SK-N-SH treated with all-trans-retinoic acid at 6 μM for 48 hours (cell line): ENCODE measurements around the gene EHD4.

ENCODE experiments used
- ARNTL ChIP-seq: fragments of 450-650 bp; formaldehyde crosslinking; IDR thresholded peaks from 2 replicates; pipeline ENCODE4 v1.5.0; 2020; ENCODE audit warnings: low read depth, mild to moderate bottlenecking, moderate library complexity, borderline replicate concordance
- CSRNP3 ChIP-seq: fragments of 250-450 bp; sonication (Bioruptor Pico); IDR thresholded peaks from 2 replicates; pipeline ENCODE4 v1.5.1; 2021; ENCODE audit warnings: mild to moderate bottlenecking, moderate library complexity
- GLIS3 ChIP-seq: fragments of 250-450 bp; sonication (Bioruptor Pico); IDR thresholded peaks from 2 replicates; pipeline ENCODE4 v1.5.0; 2020; ENCODE audit warnings: mild to moderate bottlenecking, moderate library complexity
- OSR1 ChIP-seq: fragments of 250-450 bp; sonication (Bioruptor Pico); IDR thresholded peaks from 2 replicates; pipeline ENCODE4 v1.8.0; 2022; ENCODE audit warnings: moderate library complexity, mild to moderate bottlenecking, inconsistent platforms
- PATZ1 ChIP-seq: fragments of 250-450 bp; sonication (Bioruptor Pico); IDR thresholded peaks from 2 replicates; pipeline ENCODE4 v1.8.0; 2020; ENCODE audit warnings: mild to moderate bottlenecking, moderate library complexity, borderline replicate concordance
- POU6F1 ChIP-seq: fragments of 250-450 bp; sonication (Bioruptor Pico); IDR thresholded peaks from 2 replicates; pipeline ENCODE4 v1.8.0; 2021; ENCODE audit warnings: low read depth, mild to moderate bottlenecking, moderate library complexity, borderline replicate concordance
- TCF4 ChIP-seq: fragments of 250-450 bp; sonication (Bioruptor Pico); IDR thresholded peaks from 2 replicates; pipeline ENCODE4 v1.8.0; 2021; ENCODE audit warnings: mild to moderate bottlenecking, moderate library complexity, borderline replicate concordance
- ZFP3 ChIP-seq: fragments of 250-450 bp; sonication (Bioruptor Pico); IDR thresholded peaks from 2 replicates; pipeline ENCODE4 v1.5.0; 2020; ENCODE audit warnings: mild to moderate bottlenecking, moderate library complexity
- ZFP30 ChIP-seq: fragments of 450-650 bp; formaldehyde crosslinking; IDR thresholded peaks from 2 replicates; pipeline ENCODE4 v1.5.0; 2022; ENCODE audit warnings: mild to moderate bottlenecking, moderate library complexity
- ZNF565 ChIP-seq: fragments of 450-650 bp; formaldehyde crosslinking; conservative IDR thresholded peaks from 2 replicates; pipeline ENCODE4 v1.5.0; 2020; ENCODE audit warnings: low read depth, mild to moderate bottlenecking, moderate library complexity

- no peak for TF ChIP-seq ZFP3
- TF ChIP-seq ARNTL (CRISPR knock-in tag): no peak
- TF ChIP-seq PATZ1 (CRISPR knock-in tag): no peak
- TF ChIP-seq ZFP30 (CRISPR knock-in tag): no peak
- no peak for TF ChIP-seq OSR1 (CRISPR knock-in tag)
- TF ChIP-seq POU6F1 (CRISPR knock-in tag): no peak
- TF ChIP-seq TCF4: no peak
- TF ChIP-seq ZNF565 (CRISPR knock-in tag): no peak
- no peak for TF ChIP-seq GLIS3 (CRISPR knock-in tag)
- no peak for TF ChIP-seq CSRNP3
These were observed 38.6 kb downstream of the EHD4 start for GRCh38 chr15:41933771-41934170.
